HepG2 (cell line): ENCODE measurements around the gene NUP153. TPM values are rescaled to one million over a fixed set of nuclear protein-coding genes. Genes with fewer than 3 reads are reported as not detected.

Source experiments
- AGO2 ChIP-seq: fragments of 200-400 bp; formaldehyde crosslinking; optimal IDR thresholded peaks from 2 replicates; pipeline ENCODE3; 2017; ENCODE audit warnings: mild to moderate bottlenecking, low read depth, low read length, moderate library complexity
- FOSL2 ChIP-seq: sonication (generic); formaldehyde crosslinking; IDR thresholded peaks from 2 replicates; pipeline ENCODE4 v1.4.0; 2020; ENCODE audit warnings: missing genetic modification reagents
- FOXA1 ChIP-seq, 2 experiments: fragments of 450-650 bp in 1 of 2; sonication (generic) in 1 of 2; formaldehyde crosslinking in 1 of 2; IDR thresholded peaks; 2 replicates each; pipeline versions ENCODE4 v1.4.0 to v1.6.1; 2016 to 2020; ENCODE audit warnings: missing genetic modification reagents in 1 of 2
- FOXP1 ChIP-seq, 2 experiments: fragments of 450-650 bp in 1 of 2; IDR thresholded peaks; 2 replicates each; pipeline ENCODE4 v1.6.1; 2017 to 2018; ENCODE audit warnings: antibody characterized with exemption in 1 of 2
- KLF12 ChIP-seq: sonication (generic); formaldehyde crosslinking; IDR thresholded peaks from 2 replicates; pipeline ENCODE4 v1.4.0; 2020; ENCODE audit warnings: missing genetic modification reagents, borderline replicate concordance
- PAXIP1 ChIP-seq: sonication (generic); formaldehyde crosslinking; conservative IDR thresholded peaks from 2 replicates; pipeline ENCODE4 v1.4.0; 2020; ENCODE audit warnings: mild to moderate bottlenecking, missing genetic modification reagents, moderate library complexity
- SKI ChIP-seq: fragments of 450-650 bp; IDR thresholded peaks from one replicate; pipeline ENCODE4 v1.6.1; 2018; ENCODE audit warnings: mild to moderate bottlenecking; ENCODE audit not compliant: partially characterized antibody
- SP4 ChIP-seq: sonication (generic); formaldehyde crosslinking; IDR thresholded peaks from 2 replicates; pipeline ENCODE4 v1.8.1; 2023; ENCODE audit warnings: mild to moderate bottlenecking, missing genetic modification reagents
- USF2 ChIP-seq, 2 experiments: sonication (generic) in 1 of 2; formaldehyde crosslinking in 1 of 2; IDR thresholded peaks; 2 replicates each; pipeline versions ENCODE4 v1.5.1 to v1.6.1; 2011 to 2020; ENCODE audit warnings: borderline replicate concordance in 1 of 2, low read depth in 1 of 2, low read length in 1 of 2, mild to moderate bottlenecking in 1 of 2, missing genetic modification reagents in 1 of 2, moderate library complexity in 1 of 2
- ZFX ChIP-seq: sonication (generic); formaldehyde crosslinking; IDR thresholded peaks from 2 replicates; pipeline ENCODE4 v1.4.0; 2020; ENCODE audit warnings: mild to moderate bottlenecking, low read depth, missing genetic modification reagents, moderate library complexity
- ZNF10 ChIP-seq: sonication (generic); formaldehyde crosslinking; IDR thresholded peaks from 2 replicates; pipeline ENCODE4 v1.4.0; 2020; ENCODE audit warnings: mild to moderate bottlenecking, low read depth, missing genetic modification reagents, borderline replicate concordance
- ZNF17 ChIP-seq: sonication (generic); formaldehyde crosslinking; IDR thresholded peaks from 2 replicates; pipeline ENCODE4 v1.5.0; 2020; ENCODE audit warnings: mild to moderate bottlenecking, missing genetic modification reagents
- ZNF180 ChIP-seq: sonication (generic); formaldehyde crosslinking; IDR thresholded peaks from 2 replicates; pipeline ENCODE4 v1.4.0; 2020; ENCODE audit warnings: low read depth, missing genetic modification reagents, borderline replicate concordance
- ZNF512B ChIP-seq: sonication (generic); formaldehyde crosslinking; IDR thresholded peaks from 2 replicates; pipeline ENCODE4 v1.5.1; 2020; ENCODE audit warnings: missing genetic modification reagents, mild to moderate bottlenecking, borderline replicate concordance
- ZNF749 ChIP-seq: sonication (generic); formaldehyde crosslinking; IDR thresholded peaks from 2 replicates; pipeline ENCODE4 v1.8.0; 2022; ENCODE audit warnings: mild to moderate bottlenecking, missing genetic modification reagents, moderate library complexity, borderline replicate concordance
- polyA plus RNA-seq, 8 experiments: library from polyadenylated mRNA; depleted of rRNA in 3 of 8; stranded (reverse) in 7 of 8; unstranded in 1 of 8; fragments of >200 nt; fragmentation: Illumina TruSeq in 4 of 8; extraction: Trizol in 4 of 8; gene quantifications; 2 replicates each; pipeline versions ENCODE4 v1.2.1 to v1.2.3, GENCODE V29; 2011 to 2016; ENCODE audit warnings: low read depth in 4 of 8, missing spikeins in 1 of 8, mixed read lengths in 1 of 8; ENCODE audit not compliant: insufficient read depth in 1 of 8
- total RNA-seq, 5 experiments: library from RNA; depleted of rRNA; stranded (reverse); fragments of >200 nt; fragmentation: Illumina TruSeq; extraction: Trizol; gene quantifications; 2 replicates each; pipeline ENCODE4 v1.2.3, GENCODE V29; 2016; ENCODE audit warnings: low read depth in 1 of 5

NUP153 gene
- total and polyA plus RNA-seq, 2 of the 13 experiments (the other 11 are each of a cell fraction or from before 2014, with no cell fraction given), result 29.8 to 55.2 TPM

GRCh38 chr6:17630511-17631073 is 76.1 kb downstream of the NUP153 start (continued):
- TF ChIP-seq ZNF512B (CRISPR knock-in tag) (no peak), ZNF180 (CRISPR knock-in tag) (no peak), ZFX (CRISPR knock-in tag) (no peak), FOXP1 (IDR thresholded peaks at IDR 0.05) (no peak), FOXP1 (CRISPR knock-in tag; IDR thresholded peaks at IDR 0.05) (peak; percentile 35; the same call in 1 of the 2 replicates), USF2 (IDR thresholded peaks at IDR 0.05; ENCODE audit: low read depth, low read length) (no peak), USF2 (CRISPR knock-in tag; IDR thresholded peaks at IDR 0.05; ENCODE audit: borderline replicate concordance) (no peak), ZNF17 (CRISPR knock-in tag) (no peak), ZNF10 (CRISPR knock-in tag) (no peak), AGO2 (no peak), FOSL2 (CRISPR knock-in tag) (0 out of 2 replicates have a peak, but pooled peaks have one; percentile 14), ZNF749 (CRISPR knock-in tag) (no peak), SP4 (CRISPR knock-in tag) (no peak), PAXIP1 (CRISPR knock-in tag) (0 out of 2 replicates have a peak, but pooled peaks have one; percentile 18), SKI (no peak), FOXA1 (IDR thresholded peaks at IDR 0.05) (no peak), FOXA1 (CRISPR knock-in tag; IDR thresholded peaks at IDR 0.05) (peak; percentile 64), KLF12 (CRISPR knock-in tag) (no peak)
